GF-D8 (cell line): Measurements from ENCODE around the gene HOXB2.
A peak's percentile ranks its signal among the peaks of the same experiment; 100 is the strongest.

Experiments used
- DNase-seq: peaks from one replicate; lab custom pipeline; 2025; lab: John Stamatoyannopoulos, UW

The HOXB2 gene

DNA sequence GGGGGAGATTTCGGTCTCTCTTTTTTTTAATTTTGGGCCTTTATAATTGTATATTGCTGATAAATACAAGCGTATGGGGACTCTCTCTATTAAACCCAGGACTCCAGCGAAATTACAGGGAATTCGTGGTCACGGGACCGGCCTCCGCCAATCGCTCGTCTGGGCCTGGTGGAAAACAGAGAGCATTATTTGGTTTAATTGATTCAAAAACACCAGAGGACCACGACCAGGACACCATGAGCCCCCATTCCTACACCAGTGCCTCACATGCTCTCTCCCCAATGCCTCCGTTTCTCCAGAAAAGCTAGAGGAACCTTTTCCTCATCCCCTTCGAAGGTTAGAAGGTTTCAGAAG lies at the start of gene HOXB2:
HOXB2 (minus strand) TSS at position 88 of the 354 bp plus-strand sequence. CDS start 198 bp downstream, outside the sequence.
- DNase-seq, result peak; percentile 16

DNA sequence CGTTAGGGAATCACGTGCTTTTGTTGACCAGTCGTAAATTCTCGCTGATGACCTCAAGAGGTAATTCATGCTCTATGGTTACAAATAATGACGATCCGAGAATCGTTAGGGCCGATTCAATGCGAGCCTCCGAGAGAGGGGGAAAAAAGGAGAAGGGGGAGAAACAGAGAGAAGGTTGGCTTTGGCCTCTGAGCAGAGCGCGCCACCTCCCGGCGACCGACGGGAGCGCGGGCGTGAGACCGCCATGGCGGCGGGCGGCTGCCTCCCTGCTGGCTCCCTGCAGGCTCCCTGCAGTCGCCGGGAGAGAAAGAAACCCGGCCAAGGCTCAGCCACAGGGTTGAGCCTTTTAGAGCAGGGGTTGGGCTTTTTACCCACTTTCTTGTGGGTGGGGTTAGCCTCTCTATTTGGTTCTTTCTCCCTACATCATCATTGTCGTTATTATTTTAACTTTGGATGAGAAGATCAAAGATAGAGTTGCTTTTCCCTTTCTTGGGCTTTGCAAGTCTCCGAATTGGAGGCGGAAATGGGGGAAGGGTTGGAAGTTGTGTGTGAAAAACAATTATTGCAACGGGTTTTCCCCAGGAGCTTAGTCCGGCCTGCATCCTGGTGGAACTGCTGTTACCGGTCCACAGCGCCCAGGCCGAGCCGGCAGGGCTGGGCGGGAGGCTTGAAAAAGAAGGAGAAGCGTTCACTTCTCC lies 49.1 kb upstream of the HOXB2 start:
- DNase-seq, result no peak

DNA sequence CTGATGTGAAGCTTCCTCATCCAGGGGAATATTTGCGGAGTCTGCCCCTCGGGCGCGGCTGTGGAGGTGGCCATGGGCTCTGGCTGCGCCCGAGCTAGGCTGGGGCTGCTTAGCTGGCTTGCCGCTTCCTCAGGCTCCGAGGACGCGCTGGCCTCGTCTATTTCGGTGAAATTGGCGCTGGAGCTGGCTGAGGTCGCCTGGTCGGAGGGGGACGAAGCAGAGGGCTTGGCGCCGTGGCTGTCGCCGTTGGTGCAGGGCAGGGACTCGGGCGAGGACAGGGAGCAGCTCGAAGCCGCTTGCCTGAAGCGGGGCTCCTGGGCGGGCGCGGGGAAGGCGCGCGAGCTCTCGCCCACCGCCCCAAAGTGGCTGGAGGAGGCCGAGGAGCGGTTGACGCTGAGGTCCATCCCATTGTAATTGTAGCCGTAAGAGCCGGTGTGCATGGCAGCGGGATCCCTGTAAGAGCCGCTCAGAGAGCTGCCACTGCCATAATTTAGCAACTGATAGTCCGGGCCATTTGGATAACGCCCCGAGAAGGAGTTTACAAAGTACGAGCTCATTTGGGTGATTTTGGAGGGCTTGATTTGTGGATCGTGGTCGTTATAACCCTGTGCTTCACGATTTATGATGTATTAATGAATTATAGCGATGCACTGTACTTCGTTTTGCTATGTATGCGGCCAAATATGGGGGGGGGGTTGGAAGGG lies 48.4 kb upstream of the HOXB2 start, which contains the start of gene HOXB5:
HOXB5 (minus strand) TSS at position 654 of the 704 bp plus-strand sequence; CDS start at position 557, 97 bp downstream.
- DNase-seq, result no peak

DNA sequence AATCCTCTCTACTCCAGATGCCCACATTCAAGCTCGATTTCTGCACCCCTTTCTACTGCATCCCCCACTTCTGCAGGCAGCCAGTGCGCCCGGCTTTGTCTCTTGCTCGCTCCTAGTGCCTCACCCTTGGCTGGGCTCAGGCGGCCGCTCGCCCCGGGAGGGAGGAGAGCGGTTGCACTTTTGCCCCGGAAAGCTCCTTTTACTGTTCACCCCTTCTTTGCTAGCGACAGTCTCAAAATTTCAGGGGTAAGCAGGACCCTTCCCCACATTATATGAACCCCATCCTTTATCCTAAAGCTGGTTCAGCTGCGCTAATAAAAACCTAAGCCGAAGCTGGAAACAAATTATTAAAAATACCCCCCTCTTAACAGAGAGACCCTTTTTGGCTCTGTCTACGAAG lies 47.7 kb upstream of the HOXB2 start:
- DNase-seq, result no peak

DNA sequence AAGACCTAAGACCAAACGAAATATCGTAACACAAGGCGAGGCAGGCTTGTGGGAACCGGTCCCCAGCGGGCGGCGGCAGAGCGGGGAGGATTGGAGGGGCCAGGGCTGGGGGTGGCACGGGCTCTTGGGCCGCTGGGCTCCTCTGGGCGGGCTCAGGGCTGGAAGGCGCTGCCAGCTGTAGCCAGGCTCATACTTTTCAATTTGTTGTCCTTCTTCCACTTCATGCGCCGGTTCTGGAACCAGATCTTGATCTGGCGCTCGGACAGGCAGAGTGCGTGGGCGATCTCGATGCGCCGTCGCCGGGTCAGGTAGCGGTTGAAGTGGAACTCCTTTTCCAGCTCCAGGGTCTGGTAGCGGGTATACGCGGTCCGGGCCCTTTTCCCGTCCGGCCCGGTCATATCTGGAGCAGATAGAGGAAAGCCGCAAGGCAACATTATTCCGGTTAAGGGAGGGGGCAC lies 47.2 kb upstream of the HOXB2 start:
- no peak for DNase-seq

DNA sequence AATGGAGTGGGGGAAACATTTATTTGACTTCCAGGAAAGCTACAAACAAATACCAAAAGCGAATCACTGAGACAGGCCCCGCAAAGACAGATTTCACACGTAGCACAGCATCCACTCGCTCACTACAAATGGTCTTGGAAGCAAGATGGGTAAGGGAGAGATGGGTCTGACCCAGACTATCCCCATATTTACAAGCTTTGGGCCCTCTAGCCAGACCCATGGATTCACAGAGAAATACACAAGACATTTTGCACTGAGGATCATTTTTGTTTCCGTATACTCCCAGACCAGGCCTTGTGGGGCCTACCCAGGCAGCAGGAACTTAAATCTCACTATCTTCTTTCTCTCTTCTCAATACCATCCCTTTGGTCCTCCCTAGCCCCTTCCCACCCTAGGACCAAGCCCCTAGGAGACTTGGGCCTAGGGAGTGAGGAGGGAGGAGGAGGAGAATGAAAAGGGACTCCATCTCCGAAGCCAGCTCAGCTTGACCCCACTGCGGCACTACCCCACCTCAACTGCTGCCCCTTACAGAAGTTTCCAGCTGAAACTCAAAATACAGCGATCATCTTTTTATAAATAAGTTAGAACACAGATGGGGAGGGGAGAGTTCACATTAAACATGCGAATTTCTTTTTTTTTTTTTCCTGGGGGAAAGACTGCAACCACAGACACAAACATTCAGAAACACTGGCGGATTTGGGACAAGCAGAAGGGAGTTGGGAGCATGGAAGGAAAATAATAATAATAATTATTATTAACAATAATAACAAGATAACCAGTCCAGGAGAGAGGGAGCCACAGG lies 46.5 kb upstream of the HOXB2 start:
- DNase-seq, result no peak

DNA sequence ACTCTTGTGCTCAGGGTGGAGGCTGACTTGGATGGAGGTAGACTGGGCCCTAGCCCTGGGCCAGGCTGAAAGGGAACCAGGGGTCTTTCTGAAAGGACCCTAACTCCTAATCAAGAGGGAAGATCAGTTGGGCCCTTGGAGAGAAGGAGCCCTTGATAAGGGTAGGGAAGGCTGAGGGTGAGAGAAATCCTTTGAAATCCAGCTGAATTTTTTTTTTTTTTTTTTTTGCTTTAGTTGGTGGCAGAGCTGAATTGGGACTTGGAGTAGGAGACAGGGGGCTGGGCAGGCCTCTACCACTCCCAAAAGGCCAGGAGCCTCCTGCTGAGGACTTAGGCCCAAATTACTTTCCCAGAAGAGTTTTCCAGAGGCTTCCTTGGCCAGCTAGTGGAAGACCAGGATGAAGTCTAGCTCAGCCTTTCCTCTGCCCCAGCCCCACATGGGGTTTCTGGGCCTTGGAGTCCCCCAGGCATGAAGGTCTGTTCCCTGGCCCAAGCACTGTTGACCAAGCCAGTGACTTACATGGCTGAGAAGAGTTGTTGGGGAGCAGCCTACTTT lies 45.8 kb upstream of the HOXB2 start:
- DNase-seq, result no peak

DNA sequence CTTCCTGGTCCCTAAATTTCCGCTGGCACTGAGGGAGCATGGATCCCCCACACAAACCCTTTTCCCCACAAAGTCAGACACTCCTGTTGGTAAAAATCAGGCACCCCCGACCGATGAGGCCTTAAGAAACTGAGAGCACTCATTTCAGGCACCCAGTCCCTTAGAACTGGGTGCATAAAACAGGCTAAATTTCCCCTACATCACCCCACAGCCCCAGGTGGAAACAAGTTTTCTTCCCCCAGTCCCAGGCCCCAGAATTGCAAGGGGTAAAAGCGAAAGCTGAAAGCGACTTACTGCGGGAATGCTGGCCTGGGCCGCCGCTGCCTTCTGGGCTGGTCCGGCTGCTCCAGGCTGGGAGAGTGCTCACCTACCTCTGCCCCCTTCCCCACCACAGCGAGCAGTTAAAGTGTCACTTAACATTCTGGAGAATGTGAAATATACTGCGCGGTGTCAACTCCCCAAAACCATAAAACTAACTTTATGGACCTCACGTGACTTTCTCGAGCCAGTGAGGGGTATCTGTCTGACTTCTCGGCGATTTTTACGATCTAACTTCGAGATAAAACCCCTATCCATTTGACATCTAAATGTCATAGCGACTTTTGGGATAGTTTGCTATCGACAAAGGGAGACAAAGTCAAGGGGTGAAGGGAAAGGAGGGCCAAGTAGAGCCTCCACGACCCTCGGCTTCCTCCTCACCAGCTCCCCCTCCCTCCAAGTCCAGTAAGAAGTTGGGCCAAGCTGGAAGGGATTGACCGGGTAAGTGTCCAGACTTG lies 45.1 kb upstream of the HOXB2 start, which contains the start of gene HOXB3:
HOXB3 (minus strand) TSS at position 411 of the 776 bp plus-strand sequence. CDS start 37,767 bp downstream, outside the sequence.
- DNase-seq, result no peak

DNA sequence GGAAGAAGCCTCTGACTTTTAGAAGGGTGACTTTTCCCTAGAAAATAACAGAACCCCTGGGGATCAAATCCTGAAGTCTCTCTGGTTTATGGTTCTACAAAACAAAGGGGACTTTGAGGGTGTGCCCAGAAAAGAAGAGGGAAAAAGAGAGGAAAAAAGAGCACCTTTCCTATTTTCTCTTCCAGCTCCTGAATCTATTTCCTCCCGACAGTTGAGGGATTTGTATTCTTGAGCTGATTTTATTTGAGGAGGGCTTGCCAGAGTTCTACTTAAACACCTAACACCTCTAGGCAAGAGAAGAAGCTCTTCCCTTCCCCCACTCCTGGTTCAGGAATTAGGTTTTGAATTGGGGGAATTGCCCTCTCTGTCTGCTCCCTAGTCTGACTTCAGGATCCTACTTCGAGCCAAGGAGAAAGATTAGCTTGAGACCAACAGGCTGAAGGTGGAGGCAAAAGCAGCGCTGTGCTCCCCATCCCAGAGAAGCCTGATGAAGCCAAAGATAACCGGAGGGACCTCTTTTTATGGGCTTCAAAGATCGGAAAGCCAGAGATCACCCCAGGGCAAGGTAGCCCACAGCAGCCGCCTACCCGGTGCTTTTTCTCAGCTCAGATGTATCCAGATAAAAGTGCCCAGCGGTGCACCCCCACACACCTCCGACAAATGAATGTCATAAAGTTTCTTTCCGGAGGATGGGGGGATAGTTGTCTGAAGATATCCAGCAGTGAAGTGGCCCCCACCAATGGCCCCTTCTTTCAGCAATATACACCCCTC lies 44.3 kb upstream of the HOXB2 start:
- no peak for DNase-seq

DNA sequence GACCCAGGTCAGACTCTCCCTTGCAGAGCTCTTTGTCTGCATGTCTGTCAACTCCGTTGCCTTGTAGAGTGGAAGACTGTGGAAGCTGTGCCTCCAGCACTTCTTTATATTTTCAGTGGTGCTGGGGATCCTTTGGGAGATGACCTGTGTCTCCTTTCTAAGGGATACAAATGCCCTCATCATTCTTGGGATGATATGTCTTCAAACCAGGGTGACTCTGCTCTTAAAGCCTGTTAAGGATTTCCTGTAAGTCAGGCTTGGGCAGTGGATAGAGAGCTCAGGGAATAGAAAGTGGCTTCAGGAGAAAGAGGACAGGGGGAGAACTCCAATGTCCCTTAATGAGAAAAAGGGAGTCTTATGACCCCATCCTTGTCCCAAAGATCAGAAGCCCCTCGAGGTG lies 43.6 kb upstream of the HOXB2 start:
- DNase-seq, result no peak

DNA sequence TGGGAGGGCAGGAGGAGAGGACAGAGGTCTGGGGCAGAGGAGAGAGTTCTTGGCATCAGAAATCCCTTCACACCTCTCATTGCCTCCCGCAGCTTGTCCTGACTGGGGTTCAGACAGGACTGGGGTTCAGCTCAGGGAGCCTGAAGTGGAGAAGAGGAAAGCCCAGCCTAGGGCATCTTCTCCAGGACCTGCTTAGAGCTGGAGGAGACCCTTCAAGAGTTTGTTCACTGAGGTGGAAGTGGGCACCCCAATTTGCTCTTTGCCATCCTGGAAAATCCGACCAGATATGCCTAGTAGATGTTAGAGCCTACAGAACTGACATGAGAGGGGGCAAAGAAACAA lies 43.1 kb upstream of the HOXB2 start:
- DNase-seq, result no peak

DNA sequence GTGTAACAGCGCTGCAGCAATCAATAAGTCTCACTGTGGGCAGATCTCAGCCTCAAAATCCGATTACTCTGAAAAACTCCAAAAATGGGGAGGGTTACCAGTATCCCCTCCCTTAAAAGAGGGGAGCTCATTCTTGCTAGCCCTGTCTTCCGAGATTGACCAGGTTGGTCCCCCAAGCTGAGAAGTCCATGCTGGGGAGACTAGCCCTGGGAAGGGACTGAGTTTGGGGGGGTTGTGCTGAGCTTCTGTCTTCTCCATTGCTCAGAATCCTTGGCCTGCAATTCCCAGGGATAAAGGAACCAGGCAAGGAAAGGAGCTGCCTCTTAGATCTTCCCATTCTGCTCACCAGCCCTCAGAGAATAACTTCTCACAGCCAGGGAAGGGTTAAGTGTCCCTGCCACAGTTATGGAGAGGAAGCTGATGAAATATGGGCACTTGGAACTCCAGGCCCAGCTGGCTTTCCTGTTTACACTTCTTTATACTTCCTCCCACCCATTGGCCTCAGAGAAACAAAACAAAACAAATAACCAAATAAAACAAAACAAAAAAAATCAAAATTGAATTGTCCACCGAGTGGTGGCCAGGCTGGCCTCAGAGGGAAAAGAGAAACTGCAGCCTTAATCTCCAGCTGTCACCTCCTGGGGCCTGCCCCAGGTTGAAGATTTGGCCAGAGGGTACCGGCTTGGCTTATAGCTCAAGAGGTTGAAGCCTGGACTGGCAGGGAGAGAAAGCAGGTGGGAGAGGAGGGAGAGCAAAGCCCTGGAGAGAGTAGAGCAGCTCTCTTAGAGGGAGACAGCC lies 42.6 kb upstream of the HOXB2 start:
- no peak for DNase-seq

DNA sequence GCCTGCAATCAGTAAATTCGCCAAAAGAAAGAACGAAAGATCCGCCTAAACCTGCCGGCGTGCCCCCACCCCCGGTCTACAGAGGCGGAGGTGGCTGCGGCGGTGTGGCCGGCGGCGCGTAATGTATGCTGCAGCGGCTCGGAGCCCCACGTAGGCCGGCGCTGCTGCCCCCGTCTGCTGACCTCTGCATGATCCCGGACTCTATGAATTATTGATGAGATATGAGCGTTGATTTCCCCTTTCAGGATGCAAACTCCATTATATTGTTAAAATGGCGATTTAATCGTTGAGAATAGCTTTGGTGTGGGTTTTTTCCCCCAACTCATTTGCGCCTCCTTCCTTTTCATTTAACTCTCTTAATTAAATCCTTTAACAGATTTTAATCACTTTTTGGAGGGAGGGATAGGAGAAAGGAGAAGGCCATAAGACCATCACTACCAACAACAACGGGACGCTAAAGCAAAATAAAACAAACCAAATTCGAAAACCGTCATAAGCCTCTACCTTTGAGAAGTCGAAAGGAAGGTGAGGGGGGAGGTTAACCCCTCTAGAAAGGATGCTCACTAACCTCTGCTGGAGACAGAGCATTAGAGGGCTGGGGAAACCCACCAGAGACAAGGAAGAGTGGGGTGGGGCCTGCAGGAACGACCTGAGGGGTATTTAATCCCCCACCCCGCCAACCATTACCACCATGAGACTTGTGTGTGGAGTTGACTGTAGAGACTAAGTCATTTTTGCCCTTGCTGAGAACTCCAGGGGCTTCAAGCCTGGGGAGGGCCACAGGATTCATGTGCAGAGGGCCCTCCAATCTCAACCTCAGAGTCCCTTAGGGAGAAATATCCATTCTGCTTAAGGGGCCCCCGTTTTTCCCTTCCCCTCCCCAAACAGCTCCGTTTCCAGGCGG lies 41.7 kb upstream of the HOXB2 start:
- no peak for DNase-seq

DNA sequence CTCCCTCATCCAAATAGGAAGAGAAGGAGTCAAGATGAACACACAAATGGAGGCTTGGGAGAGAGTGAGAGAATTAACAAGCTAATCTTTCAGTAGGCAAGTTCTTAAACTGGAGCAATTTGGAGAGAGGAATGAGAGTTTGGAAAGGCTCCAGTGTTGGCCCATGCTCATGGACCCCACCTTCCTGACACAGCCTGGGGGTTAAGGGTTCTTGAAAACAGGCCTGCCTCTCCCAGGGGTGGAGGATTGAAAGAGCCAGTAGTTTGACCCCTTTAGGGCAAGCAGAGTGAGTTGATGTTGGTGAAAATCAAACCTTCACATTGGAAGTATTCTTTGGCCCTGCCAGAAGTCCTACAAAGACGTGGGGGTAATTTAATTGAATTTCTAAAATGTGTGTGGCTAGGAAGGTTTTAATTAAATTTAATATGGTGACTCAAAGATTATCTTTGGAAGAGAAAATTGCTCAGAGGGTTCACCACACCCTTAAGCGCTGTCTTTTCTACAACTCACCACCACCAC lies 39.4 kb upstream of the HOXB2 start:
- DNase-seq, result no peak

DNA sequence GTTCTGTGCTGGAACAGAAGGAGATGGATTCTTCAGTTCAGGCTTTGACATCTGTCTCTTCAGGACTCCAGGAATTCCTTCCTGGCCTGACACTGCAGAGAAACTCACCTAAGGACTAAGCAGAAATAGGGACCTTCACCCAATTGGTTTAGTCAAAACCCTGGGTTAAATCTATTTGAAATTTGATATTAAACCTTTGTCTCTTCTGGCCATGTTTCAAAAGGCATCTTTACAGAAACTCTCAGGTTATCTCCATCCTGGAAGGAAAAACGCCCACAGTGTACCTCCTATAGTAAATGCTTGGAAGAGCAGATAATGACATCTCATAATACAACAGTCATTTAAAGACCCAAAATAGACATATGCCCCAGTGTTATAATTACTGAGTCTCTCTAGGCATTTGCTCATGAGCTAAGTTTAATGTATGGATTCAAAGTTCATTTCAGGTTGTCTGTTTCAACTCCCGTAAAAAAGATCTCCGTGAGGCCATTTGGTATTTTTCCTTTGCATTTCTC lies 38.9 kb upstream of the HOXB2 start:
- DNase-seq, result no peak

DNA sequence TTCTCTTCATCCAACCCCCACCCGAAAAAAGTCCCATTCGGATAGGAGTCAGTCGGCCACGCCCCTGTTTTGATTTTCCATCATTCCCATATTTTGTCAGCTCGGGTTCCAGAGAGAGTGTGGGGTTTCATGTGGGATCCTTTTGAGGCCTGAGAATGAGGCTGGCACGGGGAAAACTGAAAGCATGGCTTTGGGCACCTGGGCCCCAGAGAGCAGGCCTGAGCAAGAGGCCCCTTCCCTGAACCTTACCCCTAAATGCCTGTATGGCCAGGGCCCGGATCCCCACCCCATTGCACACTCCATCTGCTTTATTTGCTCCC lies 37.8 kb upstream of the HOXB2 start:
- DNase-seq, result no peak

DNA sequence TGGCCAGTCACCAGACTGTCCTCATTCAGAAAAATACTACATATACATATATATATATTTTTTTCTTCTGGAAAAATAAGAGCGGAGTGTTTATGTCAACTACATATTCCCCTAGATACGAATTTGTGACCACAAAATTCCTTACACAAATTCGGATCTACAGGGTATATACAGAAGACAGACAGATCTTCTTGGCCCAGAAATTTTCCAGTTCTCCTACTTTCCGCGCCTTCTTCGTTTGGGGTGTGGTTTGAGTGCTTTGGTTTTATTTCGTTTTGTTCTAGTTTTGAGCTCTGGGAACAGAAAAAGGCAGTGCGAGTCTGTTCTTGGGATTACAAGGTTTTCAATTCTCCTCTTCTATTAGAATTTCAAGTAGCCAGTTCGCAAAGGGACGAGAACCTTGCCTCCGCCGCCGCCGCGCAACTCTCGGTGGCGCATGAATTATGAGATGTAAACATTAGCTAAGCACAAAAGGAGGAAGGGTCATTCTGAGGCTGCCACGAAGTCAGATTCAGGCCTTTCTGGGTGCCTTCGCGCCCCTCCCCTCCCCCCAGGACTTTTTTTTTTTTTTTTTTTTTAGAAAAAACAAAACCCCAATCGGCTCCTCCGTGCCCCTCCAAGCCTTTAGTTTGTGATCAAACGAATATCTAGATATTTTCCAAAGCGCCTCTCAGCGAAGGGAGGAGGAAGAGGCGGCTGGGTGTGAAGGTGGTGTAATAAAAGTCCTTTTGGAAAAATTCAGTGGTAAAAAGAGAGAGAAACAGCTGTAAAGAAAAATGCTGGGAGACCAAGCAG lies 35.0 kb upstream of the HOXB2 start:
- DNase-seq, result no peak

DNA sequence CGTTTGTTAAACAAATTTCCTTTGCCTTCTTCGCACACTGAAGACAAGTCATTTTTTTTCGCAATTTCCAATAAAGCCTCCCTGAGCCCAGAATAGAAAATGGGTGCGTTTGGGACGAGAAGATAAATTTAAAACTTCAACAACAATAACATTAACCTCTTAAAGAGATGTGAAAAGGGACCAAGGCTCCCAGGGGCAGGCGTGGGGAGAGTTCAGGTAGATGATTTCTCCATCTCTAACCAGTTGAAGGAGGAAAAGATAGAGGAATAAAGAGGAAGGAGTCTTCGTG lies 34.5 kb upstream of the HOXB2 start:
- no peak for DNase-seq
